Right lobe of liver (tissue), 4 donors: Measurements from ENCODE around the gene METTL5.
"Not testable (repeated sequence)": the region's sequence is repeated elsewhere in the genome, so short reads cannot be mapped to it uniquely, and the experiment has no call there.

ENCODE experiments used
- POLR2A ChIP-seq: fragments of 450-650 bp; IDR thresholded peaks from one replicate; pipeline ENCODE4 v1.6.1; 2017; ENCODE audit warnings: antibody characterized with exemption, mild to moderate bottlenecking
- TF ChIP-seq, protein P1 (sequence below), 4 donors: fragments of 200-600 bp in 3 of 4; fragments of 450-650 bp in 1 of 4; IDR thresholded peaks; one replicate each; pipeline versions ENCODE4 v1.5.1 to v1.8.0; 2016 to 2022; ENCODE audit warnings: antibody characterized with exemption in 4 of 4, mild to moderate bottlenecking in 2 of 4
- donor health status: DM: no; HTN: no; CAD: no.
- donor health status: DM: no; HTN: no; CAD: no.
- donor health status: DM: no; HTN: yes; CAD: no.

DNA sequence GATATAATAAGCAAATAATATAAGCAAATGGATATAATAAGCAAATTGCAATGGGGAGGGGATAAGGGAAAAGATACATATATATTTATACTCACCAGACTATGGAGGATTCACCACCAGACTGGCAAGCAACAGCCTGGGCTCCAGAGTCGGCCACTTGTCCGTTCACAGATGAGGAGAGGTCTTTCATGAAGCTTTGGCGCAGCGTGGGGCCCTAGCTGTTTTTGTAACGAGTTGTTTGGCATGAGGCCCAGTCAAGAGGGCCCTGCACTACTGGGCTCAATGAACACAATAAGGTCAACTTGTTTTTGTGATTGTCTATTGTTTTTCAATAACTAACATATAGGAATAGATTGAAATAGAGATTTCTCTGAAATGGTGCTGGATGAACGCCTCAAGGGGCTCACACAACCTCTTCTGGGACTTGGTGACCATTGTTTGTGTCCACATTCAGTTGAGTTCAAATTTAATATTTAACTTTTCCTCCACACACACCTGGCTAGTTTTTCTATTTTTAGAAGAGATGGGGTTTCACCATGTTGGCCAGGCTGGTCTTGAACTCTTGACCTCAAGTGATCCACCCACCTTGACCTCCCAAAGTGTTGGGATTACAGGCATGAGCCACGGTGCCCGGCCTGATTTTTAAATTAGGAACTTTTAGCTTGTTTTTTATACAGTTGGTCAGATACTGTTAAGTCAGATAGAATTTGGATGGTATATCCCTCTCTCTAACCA lies 24.4 kb upstream of the METTL5 start:
- TF ChIP-seq POLR2A = not testable (repeated sequence)
- TF ChIP-seq, protein P1, sequence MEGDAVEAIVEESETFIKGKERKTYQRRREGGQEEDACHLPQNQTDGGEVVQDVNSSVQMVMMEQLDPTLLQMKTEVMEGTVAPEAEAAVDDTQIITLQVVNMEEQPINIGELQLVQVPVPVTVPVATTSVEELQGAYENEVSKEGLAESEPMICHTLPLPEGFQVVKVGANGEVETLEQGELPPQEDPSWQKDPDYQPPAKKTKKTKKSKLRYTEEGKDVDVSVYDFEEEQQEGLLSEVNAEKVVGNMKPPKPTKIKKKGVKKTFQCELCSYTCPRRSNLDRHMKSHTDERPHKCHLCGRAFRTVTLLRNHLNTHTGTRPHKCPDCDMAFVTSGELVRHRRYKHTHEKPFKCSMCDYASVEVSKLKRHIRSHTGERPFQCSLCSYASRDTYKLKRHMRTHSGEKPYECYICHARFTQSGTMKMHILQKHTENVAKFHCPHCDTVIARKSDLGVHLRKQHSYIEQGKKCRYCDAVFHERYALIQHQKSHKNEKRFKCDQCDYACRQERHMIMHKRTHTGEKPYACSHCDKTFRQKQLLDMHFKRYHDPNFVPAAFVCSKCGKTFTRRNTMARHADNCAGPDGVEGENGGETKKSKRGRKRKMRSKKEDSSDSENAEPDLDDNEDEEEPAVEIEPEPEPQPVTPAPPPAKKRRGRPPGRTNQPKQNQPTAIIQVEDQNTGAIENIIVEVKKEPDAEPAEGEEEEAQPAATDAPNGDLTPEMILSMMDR (IDR thresholded peaks at IDR 0.05) = not testable (repeated sequence)
